Measurements from ENCODE around the gene DPPA4. TPM values are rescaled to one million over a fixed set of nuclear protein-coding genes. Genes with fewer than 3 reads are reported as not detected.
"Not testable (repeated sequence)": the region's sequence is repeated elsewhere in the genome, so short reads cannot be mapped to it uniquely, and the experiment has no call there.

DPPA4 gene
- under 1 TPM; 0.36 to 0.61 TPM for total RNA-seq

- Mint-ChIP-seq H3K36me3 (peaks cover 6% of the 10 kb centered on the region), H3K27me3 (peaks cover 17 to 27% of the 10 kb centered on the region in 2 donors), H3K27ac (no peak within 1 kb of the TSS), H3K9me3 (no peaks in the 10 kb centered on the region), H3K4me3 (peak within 1 kb of the TSS; percentile 86), H3K4me1 (ENCODE audit: low read depth in 2 of 2) (peaks cover 12 to 16% of the 10 kb centered on the region in 2 donors)
- DNase-seq (ENCODE audit: low spot score) = no peak
- ATAC-seq = no peak
These were observed at the start of gene DPPA4 for GRCh38 chr3:109337393-109337792. DPPA4 (minus strand) TSS chr3:109337546; CDS start chr3:109337517, 29 bp downstream.

DNA sequence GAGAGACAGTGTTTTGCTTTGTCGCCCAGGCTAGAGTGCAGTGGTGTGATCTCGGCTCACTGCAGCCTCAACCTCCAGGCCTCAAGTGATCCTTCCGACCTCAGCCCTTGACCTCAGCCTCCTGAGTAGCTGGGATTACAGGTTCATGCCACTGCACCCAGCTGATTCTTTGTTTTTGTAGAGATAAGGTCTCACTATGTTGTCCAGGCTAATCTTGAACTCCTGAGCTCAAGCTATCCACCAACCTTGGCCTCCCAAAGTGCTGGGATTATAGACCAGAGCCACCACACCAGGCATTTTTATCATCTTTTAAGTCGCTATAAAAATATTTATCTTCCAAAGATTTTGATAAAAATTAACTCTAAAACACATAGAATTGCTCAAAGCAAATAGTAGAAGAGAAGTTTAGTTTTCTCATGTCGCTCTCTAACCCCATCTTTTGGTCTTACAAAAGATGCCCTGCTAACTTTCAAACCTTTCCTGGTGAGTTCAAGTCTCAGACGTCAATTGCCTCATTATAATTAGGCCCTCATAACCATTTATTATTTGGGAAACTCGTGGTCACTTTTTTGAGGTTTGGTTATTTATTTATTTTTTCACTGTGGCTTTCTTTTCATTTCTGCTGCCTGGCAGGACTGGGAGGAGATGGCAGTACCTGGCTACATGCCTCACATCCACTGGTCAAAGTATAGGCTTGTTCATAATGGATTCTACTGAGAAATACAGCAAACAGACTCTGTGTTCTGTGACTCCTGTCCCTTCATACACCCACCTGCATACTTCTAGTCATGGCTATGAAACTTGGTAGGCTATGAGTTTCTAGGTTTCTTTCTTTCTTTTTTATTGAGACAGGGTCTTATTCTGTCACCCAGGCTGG lies 48.3 kb upstream of the DPPA4 start:
- Mint-ChIP-seq H3K27me3 (no peaks in the 10 kb centered on the region), H3K36me3 (no peaks in the 10 kb centered on the region), H3K4me1 (ENCODE audit: low read depth in 2 of 2) (no peaks in the 10 kb centered on the region), H3K4me3 (no peak overlapping the region), H3K9me3 (no peaks in the 10 kb centered on the region), H3K27ac (no peak overlapping the region)
- ATAC-seq = no peak
- no peak for DNase-seq (ENCODE audit: low spot score)

DNA sequence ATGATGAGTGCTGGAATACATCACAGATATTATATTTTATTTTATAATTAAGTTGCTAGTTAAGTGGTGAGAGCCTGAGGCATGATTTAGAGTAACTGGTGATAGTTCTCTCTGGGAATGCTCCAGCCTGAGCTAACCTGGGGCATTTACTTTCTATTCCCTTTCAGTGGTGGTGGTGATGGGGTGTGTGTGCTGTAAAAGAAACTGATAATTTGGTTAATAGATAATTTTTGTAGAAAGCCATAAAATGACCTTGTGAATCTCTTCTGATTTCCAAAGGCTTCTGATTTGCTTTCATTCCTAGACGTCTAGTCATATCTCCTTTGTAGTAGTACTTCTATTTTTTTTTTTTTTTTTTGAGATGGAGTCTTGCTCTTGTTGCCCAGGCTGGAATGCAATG lies 46.8 kb upstream of the DPPA4 start:
- no peaks in the 10 kb centered on the region for H3K36me3 Mint-ChIP-seq
- no peak overlapping the region for H3K27ac Mint-ChIP-seq
- DNase-seq (ENCODE audit: low spot score) = no peak
- ATAC-seq = no peak
- no peaks in the 10 kb centered on the region for H3K9me3 Mint-ChIP-seq
- H3K27me3 Mint-ChIP-seq = no peaks in the 10 kb centered on the region
- H3K4me3 Mint-ChIP-seq = no peak overlapping the region
- no peaks in the 10 kb centered on the region for H3K4me1 Mint-ChIP-seq (ENCODE audit: low read depth in 2 of 2)

- Mint-ChIP-seq H3K4me1 (ENCODE audit: low read depth in 2 of 2) (no peaks in the 10 kb centered on the region), H3K9me3 (no peaks in the 10 kb centered on the region), H3K27ac (no peak overlapping the region), H3K36me3 (no peaks in the 10 kb centered on the region), H3K4me3 (no peak overlapping the region), H3K27me3 (no peaks in the 10 kb centered on the region)
- ATAC-seq (no peak), DNase-seq (ENCODE audit: low spot score) (no peak)
These were observed 45.2 kb upstream of the DPPA4 start for GRCh38 chr3:109382588-109382987.

DNA sequence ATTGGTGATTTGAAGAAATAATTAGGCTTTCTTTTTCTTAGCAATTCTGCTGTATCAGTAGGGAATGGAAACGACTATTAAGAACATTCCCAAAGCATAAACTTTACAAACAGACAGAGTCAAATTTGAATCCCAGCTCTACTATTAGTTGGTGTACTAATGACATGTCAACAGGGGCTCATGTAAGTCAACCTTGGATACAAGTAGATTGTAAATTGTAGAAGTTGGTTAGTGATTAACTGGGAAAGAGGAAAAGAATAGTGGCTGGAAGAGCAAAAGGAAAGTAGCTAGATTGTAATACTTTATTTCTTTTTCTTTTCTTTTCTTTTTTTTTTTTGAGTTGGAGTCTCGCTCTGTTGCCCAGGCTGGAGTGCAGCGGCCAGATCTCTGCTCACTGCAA lies 38.6 kb upstream of the DPPA4 start:
- no peak overlapping the region for H3K27ac Mint-ChIP-seq
- ATAC-seq (no peak), DNase-seq (ENCODE audit: low spot score) (no peak)
- no peaks in the 10 kb centered on the region for H3K9me3 Mint-ChIP-seq
- no peaks in the 10 kb centered on the region for H3K36me3 Mint-ChIP-seq
- H3K4me1 Mint-ChIP-seq (ENCODE audit: low read depth in 2 of 2) = no peaks in the 10 kb centered on the region
- no peaks in the 10 kb centered on the region for H3K27me3 Mint-ChIP-seq
- no peak overlapping the region for H3K4me3 Mint-ChIP-seq

DNA sequence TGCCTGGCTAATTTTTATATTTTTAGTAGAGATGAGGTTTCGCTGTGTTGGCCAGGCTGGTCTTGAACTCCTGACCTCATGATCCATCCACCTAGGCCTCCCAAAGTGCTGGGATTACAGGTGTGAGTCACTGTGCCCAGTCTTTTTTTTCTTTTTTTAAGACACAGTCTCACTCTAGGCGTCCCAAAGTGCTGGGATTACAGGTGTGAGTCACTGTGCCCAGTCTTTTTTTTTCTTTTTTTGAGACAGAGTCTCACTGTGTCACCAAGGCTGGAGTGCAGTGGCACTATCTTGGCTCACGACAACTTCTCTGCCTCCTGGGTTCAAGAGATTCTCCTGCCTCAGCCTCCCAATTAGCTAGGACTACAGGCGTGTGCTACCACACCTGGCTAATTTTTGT lies 37.1 kb upstream of the DPPA4 start:
- H3K4me3 Mint-ChIP-seq; H3K4me1 Mint-ChIP-seq (ENCODE audit: low read depth in 2 of 2); H3K27me3 Mint-ChIP-seq; ATAC-seq; H3K27ac Mint-ChIP-seq; DNase-seq (ENCODE audit: low spot score); H3K36me3 Mint-ChIP-seq; H3K9me3 Mint-ChIP-seq: not testable (repeated sequence)

- no peaks in the 10 kb centered on the region for H3K36me3 Mint-ChIP-seq
- H3K27me3 Mint-ChIP-seq = no peaks in the 10 kb centered on the region
- no peak overlapping the region for H3K27ac Mint-ChIP-seq
- DNase-seq (ENCODE audit: low spot score) (no peak), ATAC-seq (no peak)
- H3K9me3 Mint-ChIP-seq = no peaks in the 10 kb centered on the region
- no peaks in the 10 kb centered on the region for H3K4me1 Mint-ChIP-seq (ENCODE audit: low read depth in 2 of 2)
- no peak overlapping the region for H3K4me3 Mint-ChIP-seq
These were observed 36.6 kb upstream of the DPPA4 start for GRCh38 chr3:109373933-109374332.

GRCh38 chr3:109372639-109373038 lies 35.3 kb upstream of the DPPA4 start:
- Mint-ChIP-seq H3K27me3 (no peaks in the 10 kb centered on the region), H3K4me1 (ENCODE audit: low read depth in 2 of 2) (no peaks in the 10 kb centered on the region), H3K4me3 (no peak overlapping the region), H3K9me3 (no peaks in the 10 kb centered on the region), H3K36me3 (no peaks in the 10 kb centered on the region), H3K27ac (no peak overlapping the region)
- ATAC-seq = no peak
- no peak for DNase-seq (ENCODE audit: low spot score)

DNA sequence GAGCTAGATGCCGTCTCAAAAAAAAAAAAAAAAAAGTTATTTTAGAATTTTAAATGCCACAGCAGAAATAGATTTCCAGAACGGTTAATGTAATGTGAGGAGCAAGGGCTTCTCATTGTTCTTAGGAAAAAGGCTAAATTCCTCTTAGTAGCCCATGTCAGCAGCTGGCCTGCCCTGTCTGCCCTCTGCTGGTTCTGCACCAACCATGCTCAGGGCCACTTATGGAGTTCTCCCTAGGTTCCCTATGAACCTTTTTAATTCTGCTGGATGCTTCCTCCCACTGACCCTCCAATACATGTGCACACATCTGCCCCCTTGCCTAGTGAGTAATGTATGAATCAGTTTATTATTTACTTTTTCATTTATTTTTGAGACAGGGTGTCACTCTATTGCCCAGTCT lies 32.2 kb upstream of the DPPA4 start:
- Mint-ChIP-seq H3K36me3 (no peaks in the 10 kb centered on the region), H3K27ac (no peak overlapping the region), H3K4me3 (no peak overlapping the region), H3K27me3 (no peaks in the 10 kb centered on the region), H3K9me3 (no peaks in the 10 kb centered on the region), H3K4me1 (ENCODE audit: low read depth in 2 of 2) (no peaks in the 10 kb centered on the region)
- DNase-seq (ENCODE audit: low spot score) (no peak), ATAC-seq (peak in 1 of 2 donors; percentile 52)

- no peak for DNase-seq (ENCODE audit: low spot score)
- Mint-ChIP-seq H3K36me3 (no peaks in the 10 kb centered on the region), H3K4me1 (ENCODE audit: low read depth in 2 of 2) (no peaks in the 10 kb centered on the region), H3K27ac (no peak overlapping the region), H3K9me3 (no peaks in the 10 kb centered on the region), H3K27me3 (no peaks in the 10 kb centered on the region), H3K4me3 (no peak overlapping the region)
- no peak for ATAC-seq
These were observed 26.7 kb upstream of the DPPA4 start for GRCh38 chr3:109364088-109364487.

DNA sequence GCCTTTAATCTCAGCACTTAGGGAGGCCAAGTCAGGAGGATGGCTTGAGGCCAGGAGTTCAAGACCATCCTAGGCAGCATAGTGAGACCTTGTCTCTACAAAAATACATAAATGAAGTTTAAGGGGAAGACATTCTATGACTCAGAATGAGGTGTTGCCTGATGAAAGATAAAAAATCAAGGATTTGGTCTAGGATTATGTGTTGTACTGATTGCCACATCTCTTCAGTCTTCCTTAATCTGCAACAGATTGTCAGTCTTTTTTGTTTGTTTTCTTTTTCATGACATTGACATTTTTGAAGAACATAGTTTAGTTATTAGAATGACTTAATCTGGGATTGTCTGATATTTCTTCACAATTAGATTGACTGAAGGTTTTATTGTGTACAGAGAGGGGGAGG lies 26.3 kb upstream of the DPPA4 start:
- Mint-ChIP-seq H3K36me3 (no peaks in the 10 kb centered on the region), H3K27ac (no peak overlapping the region), H3K4me1 (ENCODE audit: low read depth in 2 of 2) (no peaks in the 10 kb centered on the region), H3K27me3 (no peaks in the 10 kb centered on the region), H3K9me3 (no peaks in the 10 kb centered on the region), H3K4me3 (no peak overlapping the region)
- DNase-seq (ENCODE audit: low spot score) (no peak), ATAC-seq (no peak)

DNA sequence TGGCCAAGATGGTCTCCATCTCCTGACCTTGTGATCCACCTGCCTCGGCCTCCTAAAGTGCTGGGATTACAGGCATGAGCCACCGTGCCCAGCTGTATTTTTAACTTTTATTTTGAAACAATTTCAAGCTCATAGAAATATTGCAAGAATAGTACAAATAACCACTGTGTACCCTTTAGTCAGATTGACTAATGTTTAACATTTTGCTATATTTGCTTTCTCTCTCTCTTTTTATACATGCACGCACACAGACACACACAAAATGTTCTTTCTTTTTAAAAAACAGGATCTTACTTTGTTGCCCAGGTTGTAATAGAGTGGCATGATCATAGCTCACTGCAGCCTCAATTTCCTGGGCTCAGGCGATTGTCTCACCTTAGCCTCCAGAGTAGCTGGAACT lies 25.5 kb upstream of the DPPA4 start:
- Mint-ChIP-seq H3K9me3 (no peaks in the 10 kb centered on the region), H3K27ac (no peak overlapping the region), H3K36me3 (no peaks in the 10 kb centered on the region), H3K4me3 (no peak overlapping the region), H3K4me1 (ENCODE audit: low read depth in 2 of 2) (no peaks in the 10 kb centered on the region), H3K27me3 (no peaks in the 10 kb centered on the region)
- ATAC-seq = no peak
- DNase-seq (ENCODE audit: low spot score) = no peak

GRCh38 chr3:109358809-109359208 lies 21.5 kb upstream of the DPPA4 start:
- not testable (repeated sequence) for H3K36me3 Mint-ChIP-seq; DNase-seq (ENCODE audit: low spot score); H3K9me3 Mint-ChIP-seq; H3K27ac Mint-ChIP-seq; H3K4me3 Mint-ChIP-seq; H3K27me3 Mint-ChIP-seq; ATAC-seq; H3K4me1 Mint-ChIP-seq (ENCODE audit: low read depth in 2 of 2)

DNA sequence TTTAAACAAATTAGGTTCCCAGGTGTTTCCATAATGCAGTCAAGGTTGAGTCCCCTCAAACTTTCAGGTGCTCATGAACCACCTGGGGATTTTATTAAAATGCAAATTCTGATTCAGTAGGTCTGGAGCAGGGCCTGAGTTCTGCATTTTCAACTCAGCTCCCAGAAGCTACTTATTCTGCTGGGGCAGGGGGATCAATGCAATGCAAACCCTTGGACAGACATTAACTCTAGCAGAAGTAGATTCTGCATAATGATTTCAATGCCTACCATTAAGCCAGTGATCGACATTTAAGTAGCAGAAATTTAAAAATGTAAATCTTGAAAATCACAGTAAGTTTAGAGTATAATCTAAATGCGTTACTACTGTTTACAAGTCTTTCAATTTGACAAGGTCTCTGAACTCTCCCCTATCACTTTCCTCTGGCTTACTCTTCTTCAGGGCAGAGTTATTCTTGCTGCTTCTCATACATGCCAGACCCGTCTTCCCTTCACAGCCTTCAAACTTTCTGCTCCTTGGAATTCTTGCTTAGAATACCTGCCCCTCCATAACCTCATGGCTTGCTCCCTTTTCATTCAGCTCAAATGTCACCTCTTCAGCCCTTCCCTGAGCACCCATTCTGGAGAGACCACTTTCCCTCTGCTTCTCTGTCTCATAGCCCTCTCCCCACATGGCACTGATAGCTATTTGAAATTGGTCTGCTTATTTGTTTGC lies 19.3 kb upstream of the DPPA4 start:
- no peak for ATAC-seq
- DNase-seq (ENCODE audit: low spot score) = no peak
- Mint-ChIP-seq H3K27me3 (peaks cover 4 to 7% of the 10 kb centered on the region in 2 donors), H3K4me3 (no peak overlapping the region), H3K4me1 (ENCODE audit: low read depth in 2 of 2) (no peaks in the 10 kb centered on the region), H3K9me3 (no peaks in the 10 kb centered on the region), H3K36me3 (no peaks in the 10 kb centered on the region), H3K27ac (no peak overlapping the region)

Measured in natural killer cell treated with Interleukin-12 subunit alpha and Interleukin-12 subunit beta and Interleukin-15 and Interleukin-18, amount 100 ng/mL, for 72 hours (primary cell).